Stimulated activated CD8-positive, alpha-beta memory T cell treated with anti-CD3 and anti-CD28 coated beads, Interleukin-4, amount 100 ng/mL, for 1 hour (primary cell): ENCODE data around the gene MICU2.

Experiments used
- DNase-seq, 2 donors: peaks; one replicate each; pipeline ENCODE4 v3.0.0-alpha.2; 2020; ENCODE audit warnings: low read depth in 2 of 2, low spot score in 1 of 2

The MICU2 gene

GRCh38 chr13:21546372-21546771, 57.6 kb downstream of the MICU2 start:
- DNase-seq: no peak

- DNase-seq: no peak
These were observed 59.5 kb downstream of the MICU2 start for GRCh38 chr13:21544515-21544914.

- DNase-seq: no peak
These were observed 61.4 kb downstream of the MICU2 start for GRCh38 chr13:21542563-21542962.

- DNase-seq: no peak
These were observed 62.0 kb downstream of the MICU2 start for GRCh38 chr13:21541980-21542379.

GRCh38 chr13:21541271-21541670, 62.7 kb downstream of the MICU2 start:
- DNase-seq: no peak

- no peak for DNase-seq
These were observed 64.3 kb downstream of the MICU2 start for GRCh38 chr13:21539687-21540086.

- DNase-seq: no peak
These were observed 65.2 kb downstream of the MICU2 start for GRCh38 chr13:21538753-21539152.

GRCh38 chr13:21538280-21538679, 65.7 kb downstream of the MICU2 start:
- DNase-seq: no peak

GRCh38 chr13:21537105-21537504, 66.9 kb downstream of the MICU2 start:
- DNase-seq: no peak

GRCh38 chr13:21534760-21535159, 69.2 kb downstream of the MICU2 start:
- DNase-seq: no peak

- no peak for DNase-seq
These were observed 72.5 kb downstream of the MICU2 start for GRCh38 chr13:21531455-21531854.

GRCh38 chr13:21530656-21531055, 73.3 kb downstream of the MICU2 start:
- no peak for DNase-seq

- DNase-seq: no peak
These were observed 74.7 kb downstream of the MICU2 start for GRCh38 chr13:21529146-21529893.

GRCh38 chr13:21528616-21529015, 75.4 kb downstream of the MICU2 start:
- DNase-seq: no peak

GRCh38 chr13:21526707-21527540, 77.0 kb downstream of the MICU2 start:
- DNase-seq: no peak

GRCh38 chr13:21522847-21523246, 81.1 kb downstream of the MICU2 start:
- DNase-seq: no peak

GRCh38 chr13:21522130-21522529, 81.8 kb downstream of the MICU2 start:
- DNase-seq: no peak

GRCh38 chr13:21518617-21519144, 85.3 kb downstream of the MICU2 start:
- no peak for DNase-seq

- no peak for DNase-seq
These were observed 86.4 kb downstream of the MICU2 start for GRCh38 chr13:21517576-21517975.

- DNase-seq: no peak
These were observed 87.2 kb downstream of the MICU2 start for GRCh38 chr13:21516805-21517204.

- DNase-seq: no peak
These were observed 92.1 kb downstream of the MICU2 start for GRCh38 chr13:21511849-21512248.

- no peak for DNase-seq
These were observed 99.6 kb downstream of the MICU2 start for GRCh38 chr13:21504379-21504778.
